Measurements from ENCODE around the gene TMEM219.

GRCh38 chr16:29925781-29926710, 35.8 kb upstream of the TMEM219 start, which contains the start of gene KCTD13:
- no peak for TF ChIP-seq GATA2 (IDR thresholded peaks at IDR 0.05; ENCODE audit: low read depth, low read length)
- no peak for TF ChIP-seq GATA3 (IDR thresholded peaks at IDR 0.05; ENCODE audit: low read depth, low read length)

All from SH-SY5Y (cell line).